HepG2 (cell line): ENCODE data around the gene TBC1D22A. TPM values are rescaled to one million over a fixed set of nuclear protein-coding genes. Genes with fewer than 3 reads are reported as not detected.

ENCODE experiments used
- AGO1 ChIP-seq: fragments of 200-400 bp; formaldehyde crosslinking; IDR thresholded peaks from 2 replicates; pipeline ENCODE4 v1.6.1; 2017; ENCODE audit warnings: mild to moderate bottlenecking, low read depth, low read length, moderate library complexity; ENCODE audit not compliant: poor library complexity, severe bottlenecking
- DPF2 ChIP-seq: sonication (generic); formaldehyde crosslinking; IDR thresholded peaks from 2 replicates; pipeline ENCODE4 v1.4.0; 2020; ENCODE audit warnings: mild to moderate bottlenecking, low read depth, missing genetic modification reagents, borderline replicate concordance
- DR1 ChIP-seq: sonication (generic); formaldehyde crosslinking; IDR thresholded peaks from 2 replicates; pipeline ENCODE4 v1.8.0; 2021; ENCODE audit warnings: mild to moderate bottlenecking, missing genetic modification reagents, inconsistent platforms
- ISX ChIP-seq: sonication (generic); formaldehyde crosslinking; conservative IDR thresholded peaks from 2 replicates; pipeline ENCODE4 v1.5.0; 2020; ENCODE audit warnings: missing genetic modification reagents
- NCOA2 ChIP-seq: sonication (generic); formaldehyde crosslinking; IDR thresholded peaks from 2 replicates; pipeline ENCODE4 v1.8.0; 2022; ENCODE audit warnings: inconsistent platforms
- NFATC3 ChIP-seq: sonication (generic); formaldehyde crosslinking; IDR thresholded peaks from 2 replicates; pipeline ENCODE4 v1.5.1; 2020; ENCODE audit warnings: mild to moderate bottlenecking, missing genetic modification reagents
- NFE2 ChIP-seq: sonication (generic); formaldehyde crosslinking; IDR thresholded peaks from 2 replicates; pipeline ENCODE4 v1.4.0; 2020; ENCODE audit warnings: missing genetic modification reagents
- PHF5A ChIP-seq: IDR thresholded peaks from one replicate; pipeline ENCODE4 v1.6.1; 2018; ENCODE audit warnings: low read depth, missing genetic modification reagents; ENCODE audit not compliant: unreplicated experiment
- ZMYM3 ChIP-seq: sonication (generic); formaldehyde crosslinking; IDR thresholded peaks from 2 replicates; pipeline ENCODE4 v1.5.1; 2020; ENCODE audit warnings: mild to moderate bottlenecking, missing genetic modification reagents
- ZNF260 ChIP-seq: sonication (generic); formaldehyde crosslinking; IDR thresholded peaks from 2 replicates; pipeline ENCODE4 v1.4.0; 2020; ENCODE audit warnings: missing genetic modification reagents, low read depth, mild to moderate bottlenecking, borderline replicate concordance
- ZNF354B ChIP-seq: sonication (generic); formaldehyde crosslinking; IDR thresholded peaks from 2 replicates; pipeline ENCODE4 v1.8.0; 2022; ENCODE audit warnings: mild to moderate bottlenecking, missing genetic modification reagents
- ZNF543 ChIP-seq: sonication (generic); formaldehyde crosslinking; IDR thresholded peaks from 2 replicates; pipeline ENCODE4 v1.4.0; 2020; ENCODE audit warnings: mild to moderate bottlenecking, missing genetic modification reagents
- ZNF567 ChIP-seq: sonication (generic); formaldehyde crosslinking; IDR thresholded peaks from 2 replicates; pipeline ENCODE4 v1.8.1; 2023; ENCODE audit warnings: mild to moderate bottlenecking, missing genetic modification reagents, borderline replicate concordance
- ZNF577 ChIP-seq: sonication (generic); formaldehyde crosslinking; IDR thresholded peaks from 2 replicates; pipeline ENCODE4 v1.4.0; 2020; ENCODE audit warnings: mild to moderate bottlenecking, low read depth, missing genetic modification reagents, borderline replicate concordance
- ZNF616 ChIP-seq: sonication (generic); formaldehyde crosslinking; IDR thresholded peaks from 2 replicates; pipeline ENCODE4 v1.5.0; 2020; ENCODE audit warnings: low read depth, mild to moderate bottlenecking, missing genetic modification reagents
- ZNF816 ChIP-seq: sonication (generic); formaldehyde crosslinking; IDR thresholded peaks from 2 replicates; pipeline ENCODE4 v1.8.0; 2022; ENCODE audit warnings: missing genetic modification reagents, mild to moderate bottlenecking, borderline replicate concordance
- polyA plus RNA-seq, 8 experiments: library from polyadenylated mRNA; depleted of rRNA in 3 of 8; stranded (reverse) in 7 of 8; unstranded in 1 of 8; fragments of >200 nt; fragmentation: Illumina TruSeq in 4 of 8; extraction: Trizol in 4 of 8; gene quantifications; 2 replicates each; pipeline versions ENCODE4 v1.2.1 to v1.2.3, GENCODE V29; 2011 to 2016; ENCODE audit warnings: low read depth in 4 of 8, missing spikeins in 1 of 8, mixed read lengths in 1 of 8; ENCODE audit not compliant: insufficient read depth in 1 of 8
- total RNA-seq, 5 experiments: library from RNA; depleted of rRNA; stranded (reverse); fragments of >200 nt; fragmentation: Illumina TruSeq; extraction: Trizol; gene quantifications; 2 replicates each; pipeline ENCODE4 v1.2.3, GENCODE V29; 2016; ENCODE audit warnings: low read depth in 1 of 5
- TF ChIP-seq, protein P1 (sequence below): sonication (generic); formaldehyde crosslinking; IDR thresholded peaks from 2 replicates; pipeline ENCODE4 v1.4.0; 2020; ENCODE audit warnings: missing genetic modification reagents, borderline replicate concordance
- TF ChIP-seq, protein P2 (sequence below): IDR thresholded peaks from 2 replicates; pipeline ENCODE4 v1.6.1; 2016
- TF ChIP-seq, protein P3 (sequence below): sonication (generic); formaldehyde crosslinking; IDR thresholded peaks from 2 replicates; pipeline ENCODE4 v1.4.0; 2020; ENCODE audit warnings: missing genetic modification reagents; ENCODE audit errors: not compliant biosample characterization
- TF ChIP-seq, protein P4 (sequence below): sonication (generic); formaldehyde crosslinking; IDR thresholded peaks from 2 replicates; pipeline ENCODE4 v1.8.1; 2022; ENCODE audit warnings: low read depth, mild to moderate bottlenecking, missing genetic modification reagents
- TF ChIP-seq, protein P5 (sequence below): sonication (generic); formaldehyde crosslinking; IDR thresholded peaks from 2 replicates; pipeline ENCODE4 v1.9.0; 2021; ENCODE audit warnings: missing genetic modification reagents, borderline replicate concordance

The TBC1D22A gene
- total and polyA plus RNA-seq, 2 of the 13 experiments (the other 11 are each of a cell fraction or from before 2014, with no cell fraction given) = 17.3 to 18.0 TPM

DNA sequence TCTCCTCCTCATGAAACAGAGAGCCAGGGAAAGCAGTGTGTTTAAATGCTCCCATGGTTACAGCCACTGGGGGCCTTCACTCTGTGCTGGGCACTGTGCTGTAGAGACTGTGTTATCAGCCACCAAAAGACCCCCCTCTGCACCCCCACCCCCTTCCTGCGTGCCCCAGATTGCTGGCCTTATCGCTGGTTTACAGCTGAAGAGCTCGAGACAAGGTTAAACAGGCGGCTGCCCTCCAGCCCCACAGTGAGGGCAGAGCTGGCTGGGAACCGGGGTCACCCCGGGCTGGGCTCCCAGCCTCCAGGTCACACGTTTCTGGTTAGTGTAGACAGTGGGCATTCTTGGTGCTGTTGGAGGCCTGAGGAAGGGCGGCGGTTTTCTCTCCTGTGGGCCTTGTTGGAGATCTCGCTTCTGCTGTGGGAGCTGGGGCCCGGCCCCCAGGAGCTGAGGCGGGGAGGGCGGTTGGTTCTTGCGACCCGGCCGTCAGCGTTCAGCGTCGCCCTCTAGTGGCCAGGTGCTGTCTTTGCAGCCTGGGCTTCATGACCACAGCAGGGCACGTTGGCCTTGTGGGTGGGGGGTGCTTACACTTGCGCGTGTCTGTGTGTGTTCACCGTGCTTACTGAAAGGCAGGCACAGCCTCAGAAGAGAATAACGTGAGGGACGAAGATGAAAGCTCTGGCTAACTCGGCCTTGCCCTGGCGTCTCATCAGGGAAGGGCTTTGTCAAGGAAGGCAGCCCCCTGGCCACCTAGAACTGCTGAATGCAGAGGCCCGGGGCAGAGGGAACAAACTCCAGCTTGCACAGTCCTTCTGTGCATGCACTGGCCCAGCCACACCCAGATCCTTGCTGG is 40.8 kb downstream of the TBC1D22A start (continued):
- TF ChIP-seq, protein P1, sequence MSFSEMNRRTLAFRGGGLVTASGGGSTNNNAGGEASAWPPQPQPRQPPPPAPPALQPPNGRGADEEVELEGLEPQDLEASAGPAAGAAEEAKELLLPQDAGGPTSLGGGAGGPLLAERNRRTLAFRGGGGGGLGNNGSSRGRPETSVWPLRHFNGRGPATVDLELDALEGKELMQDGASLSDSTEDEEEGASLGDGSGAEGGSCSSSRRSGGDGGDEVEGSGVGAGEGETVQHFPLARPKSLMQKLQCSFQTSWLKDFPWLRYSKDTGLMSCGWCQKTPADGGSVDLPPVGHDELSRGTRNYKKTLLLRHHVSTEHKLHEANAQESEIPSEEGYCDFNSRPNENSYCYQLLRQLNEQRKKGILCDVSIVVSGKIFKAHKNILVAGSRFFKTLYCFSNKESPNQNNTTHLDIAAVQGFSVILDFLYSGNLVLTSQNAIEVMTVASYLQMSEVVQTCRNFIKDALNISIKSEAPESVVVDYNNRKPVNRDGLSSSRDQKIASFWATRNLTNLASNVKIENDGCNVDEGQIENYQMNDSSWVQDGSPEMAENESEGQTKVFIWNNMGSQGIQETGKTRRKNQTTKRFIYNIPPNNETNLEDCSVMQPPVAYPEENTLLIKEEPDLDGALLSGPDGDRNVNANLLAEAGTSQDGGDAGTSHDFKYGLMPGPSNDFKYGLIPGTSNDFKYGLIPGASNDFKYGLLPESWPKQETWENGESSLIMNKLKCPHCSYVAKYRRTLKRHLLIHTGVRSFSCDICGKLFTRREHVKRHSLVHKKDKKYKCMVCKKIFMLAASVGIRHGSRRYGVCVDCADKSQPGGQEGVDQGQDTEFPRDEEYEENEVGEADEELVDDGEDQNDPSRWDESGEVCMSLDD (CRISPR knock-in tag) = no peak
- TF ChIP-seq ZMYM3 (CRISPR knock-in tag) (no peak; the same call in 1 of the 2 replicates), ISX (CRISPR knock-in tag) (no peak), NFATC3 (CRISPR knock-in tag) (no peak), PHF5A (CRISPR knock-in tag) (no peak), ZNF616 (CRISPR knock-in tag) (no peak), ZNF577 (no peak), DR1 (no peak), ZNF260 (CRISPR knock-in tag) (no peak), NFE2 (CRISPR knock-in tag) (no peak), ZNF567 (no peak), DPF2 (no peak), ZNF354B (no peak), NCOA2 (CRISPR knock-in tag) (no peak), ZNF816 (CRISPR knock-in tag) (no peak), AGO1 (no peak), ZNF543 (CRISPR knock-in tag) (no peak)
- TF ChIP-seq, protein P2, sequence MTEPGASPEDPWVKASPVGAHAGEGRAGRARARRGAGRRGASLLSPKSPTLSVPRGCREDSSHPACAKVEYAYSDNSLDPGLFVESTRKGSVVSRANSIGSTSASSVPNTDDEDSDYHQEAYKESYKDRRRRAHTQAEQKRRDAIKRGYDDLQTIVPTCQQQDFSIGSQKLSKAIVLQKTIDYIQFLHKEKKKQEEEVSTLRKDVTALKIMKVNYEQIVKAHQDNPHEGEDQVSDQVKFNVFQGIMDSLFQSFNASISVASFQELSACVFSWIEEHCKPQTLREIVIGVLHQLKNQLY (CRISPR knock-in tag) = no peak
- TF ChIP-seq, protein P3, sequence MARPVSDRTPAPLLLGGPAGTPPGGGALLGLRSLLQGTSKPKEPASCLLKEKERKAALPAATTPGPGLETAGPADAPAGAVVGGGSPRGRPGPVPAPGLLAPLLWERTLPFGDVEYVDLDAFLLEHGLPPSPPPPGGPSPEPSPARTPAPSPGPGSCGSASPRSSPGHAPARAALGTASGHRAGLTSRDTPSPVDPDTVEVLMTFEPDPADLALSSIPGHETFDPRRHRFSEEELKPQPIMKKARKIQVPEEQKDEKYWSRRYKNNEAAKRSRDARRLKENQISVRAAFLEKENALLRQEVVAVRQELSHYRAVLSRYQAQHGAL = no peak
- TF ChIP-seq, protein P4, sequence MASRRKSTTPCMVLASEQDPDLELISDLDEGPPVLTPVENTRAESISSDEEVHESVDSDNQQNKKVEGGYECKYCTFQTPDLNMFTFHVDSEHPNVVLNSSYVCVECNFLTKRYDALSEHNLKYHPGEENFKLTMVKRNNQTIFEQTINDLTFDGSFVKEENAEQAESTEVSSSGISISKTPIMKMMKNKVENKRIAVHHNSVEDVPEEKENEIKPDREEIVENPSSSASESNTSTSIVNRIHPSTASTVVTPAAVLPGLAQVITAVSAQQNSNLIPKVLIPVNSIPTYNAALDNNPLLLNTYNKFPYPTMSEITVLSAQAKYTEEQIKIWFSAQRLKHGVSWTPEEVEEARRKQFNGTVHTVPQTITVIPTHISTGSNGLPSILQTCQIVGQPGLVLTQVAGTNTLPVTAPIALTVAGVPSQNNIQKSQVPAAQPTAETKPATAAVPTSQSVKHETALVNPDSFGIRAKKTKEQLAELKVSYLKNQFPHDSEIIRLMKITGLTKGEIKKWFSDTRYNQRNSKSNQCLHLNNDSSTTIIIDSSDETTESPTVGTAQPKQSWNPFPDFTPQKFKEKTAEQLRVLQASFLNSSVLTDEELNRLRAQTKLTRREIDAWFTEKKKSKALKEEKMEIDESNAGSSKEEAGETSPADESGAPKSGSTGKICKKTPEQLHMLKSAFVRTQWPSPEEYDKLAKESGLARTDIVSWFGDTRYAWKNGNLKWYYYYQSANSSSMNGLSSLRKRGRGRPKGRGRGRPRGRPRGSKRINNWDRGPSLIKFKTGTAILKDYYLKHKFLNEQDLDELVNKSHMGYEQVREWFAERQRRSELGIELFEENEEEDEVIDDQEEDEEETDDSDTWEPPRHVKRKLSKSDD (CRISPR knock-in tag) = no peak
- TF ChIP-seq, protein P5, sequence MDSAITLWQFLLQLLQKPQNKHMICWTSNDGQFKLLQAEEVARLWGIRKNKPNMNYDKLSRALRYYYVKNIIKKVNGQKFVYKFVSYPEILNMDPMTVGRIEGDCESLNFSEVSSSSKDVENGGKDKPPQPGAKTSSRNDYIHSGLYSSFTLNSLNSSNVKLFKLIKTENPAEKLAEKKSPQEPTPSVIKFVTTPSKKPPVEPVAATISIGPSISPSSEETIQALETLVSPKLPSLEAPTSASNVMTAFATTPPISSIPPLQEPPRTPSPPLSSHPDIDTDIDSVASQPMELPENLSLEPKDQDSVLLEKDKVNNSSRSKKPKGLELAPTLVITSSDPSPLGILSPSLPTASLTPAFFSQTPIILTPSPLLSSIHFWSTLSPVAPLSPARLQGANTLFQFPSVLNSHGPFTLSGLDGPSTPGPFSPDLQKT (CRISPR knock-in tag) = no peak
